ENCODE results near the gene KIF16B. TPM values are rescaled to one million over a fixed set of nuclear protein-coding genes. Genes with fewer than 3 reads are reported as not detected.

The KIF16B gene
- total and polyA plus RNA-seq, 2 of the 13 experiments (the other 11 are each of a cell fraction or from before 2014, with no cell fraction given): 6.9 to 18.0 TPM

- peak; percentile 53 for TF ChIP-seq PCBP2 (optimal IDR thresholded peaks at IDR 0.05; ENCODE audit: low read depth, low read length, poor library complexity, severe bottlenecking)
- no peak for TF ChIP-seq ERF (CRISPR knock-in tag; IDR thresholded peaks at IDR 0.05)
- Histone ChIP-seq H3K9me3 (ENCODE audit: low read length) (no peaks in the 10 kb centered on the region), H3K9ac (ENCODE audit: insufficient read depth, low read depth, low read length) (no peak overlapping the region), H2AFZ (ENCODE audit: low read length) (no peak overlapping the region), H3K27me3 (ENCODE audit: control insufficient read depth in 1 of 2, insufficient read depth in 2 of 2, low read length in 2 of 2) (peaks cover 0 to 7% of the 10 kb centered on the region in 2 experiments; a peak in 1 of 5 replicates), H3K4me1 (ENCODE audit: insufficient read depth, low read length) (no peaks in the 10 kb centered on the region), H4K20me1 (ENCODE audit: insufficient read depth, low read length) (no peaks in the 10 kb centered on the region), H3K36me3 (replicated peaks in 1 of 2; ENCODE audit: control insufficient read depth in 1 of 2, insufficient read depth in 2 of 2, low read length in 2 of 2) (no peaks in the 10 kb centered on the region), H3K27ac (ENCODE audit: extremely low read length, insufficient read depth, low read length) (no peak overlapping the region), H3K4me3 (replicated peaks in 1 of 3; ENCODE audit: insufficient read depth in 1 of 3, low read depth in 2 of 3, low read length in 3 of 3) (no peak overlapping the region), H3K79me2 (ENCODE audit: insufficient read depth, low read length) (no peaks in the 10 kb centered on the region), H3K4me2 (ENCODE audit: low read depth, low read length) (no peak overlapping the region)
- WGBS (ENCODE audit: low lambda C conversion rate): 47% methylated on average over 2 of the region's 2 CpGs
- POLR2A ChIA-PET: no interaction called here
- no TSS peak for BruUV-seq (replicated peaks)
- in situ Hi-C loops (cut with HindIII; ENCODE audit: extremely low pct_ligation_motif_present, low pct_unique_long_range_greater_than_20kb) (no loop called here), intact Hi-C loops (cut with micrococcal nuclease; ENCODE audit: unreplicated experiment) (no loop called here)
- no peak for DNase-seq (ENCODE audit: low spot score)
- CTCF ChIA-PET (ENCODE audit: low intra/inter-chr PET ratio, low total read pairs): no interaction called here
- FAIRE-seq: no peak
- no peak for ATAC-seq
Observed at GRCh38 chr20:16257813-16258430, 315.3 kb downstream of the KIF16B start.

DNA sequence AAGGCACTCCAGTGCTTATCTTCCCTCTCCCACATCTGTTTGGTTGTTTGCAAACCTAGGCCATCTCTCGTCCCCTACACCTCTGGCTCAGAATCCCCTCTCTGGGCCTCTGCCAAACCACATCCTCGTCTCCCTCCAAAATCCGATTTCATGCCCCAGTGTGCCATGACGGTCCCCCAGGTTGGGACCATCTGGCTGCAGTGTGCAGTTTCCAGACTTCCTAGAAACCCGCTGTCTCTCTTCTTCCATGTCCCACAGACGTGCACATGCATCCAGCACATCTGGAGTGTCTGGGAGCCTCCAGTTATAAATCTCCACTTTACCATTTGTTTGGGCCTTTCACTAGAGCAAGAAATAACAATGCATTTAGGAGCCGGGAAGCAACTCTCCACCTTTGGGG, 316.2 kb downstream of the KIF16B start:
- no peaks in the 10 kb centered on the region for H3K4me1 ChIP-seq (ENCODE audit: insufficient read depth, low read length)
- no peak for ATAC-seq
- TF ChIP-seq HOXD1 (CRISPR knock-in tag; IDR thresholded peaks at IDR 0.05): no peak
- TF ChIP-seq ZNF331 (CRISPR knock-in tag; IDR thresholded peaks at IDR 0.05): no peak
- no peak for TF ChIP-seq ZNF761 (CRISPR knock-in tag; conservative IDR thresholded peaks at IDR 0.05)
- TF ChIP-seq PRMT3 (CRISPR knock-in tag; IDR thresholded peaks at IDR 0.05; ENCODE audit: borderline replicate concordance, low read depth): no peak
- no peak for TF ChIP-seq ZNF615 (CRISPR knock-in tag; IDR thresholded peaks at IDR 0.05; ENCODE audit: borderline replicate concordance)
- no peak for TF ChIP-seq ZNF337 (CRISPR knock-in tag; IDR thresholded peaks at IDR 0.05; ENCODE audit: borderline replicate concordance, low read depth)
- no peak for TF ChIP-seq IKZF4 (CRISPR knock-in tag; IDR thresholded peaks at IDR 0.05; ENCODE audit: borderline replicate concordance, low read depth, not compliant biosample characterization)
- TF ChIP-seq ZNF354B (CRISPR knock-in tag; IDR thresholded peaks at IDR 0.05): no peak
- no peak for TF ChIP-seq ZNF552 (CRISPR knock-in tag; IDR thresholded peaks at IDR 0.05; ENCODE audit: borderline replicate concordance)
- no peak for TF ChIP-seq ZNF274 (CRISPR knock-in tag; IDR thresholded peaks at IDR 0.05)
- TF ChIP-seq MTA3 (CRISPR knock-in tag; IDR thresholded peaks at IDR 0.05): no peak

More for the DNA sequence above, 316.2 kb downstream of the KIF16B start:
- ChIA-PET CTCF (ENCODE audit: low intra/inter-chr PET ratio, low total read pairs) (no interaction called here), POLR2A (no interaction called here)
- H3K9me3 ChIP-seq (ENCODE audit: low read length): no peaks in the 10 kb centered on the region
- FAIRE-seq (no peak), DNase-seq (ENCODE audit: low spot score) (no peak)
- H3K79me2 ChIP-seq (ENCODE audit: insufficient read depth, low read length): no peaks in the 10 kb centered on the region
- peaks cover 0 to 4% of the 10 kb centered on the region in 2 experiments; a peak in 1 of 5 replicates for H3K27me3 ChIP-seq (ENCODE audit: control insufficient read depth in 1 of 2, insufficient read depth in 2 of 2, low read length in 2 of 2)
- no peak overlapping the region for H3K27ac ChIP-seq (ENCODE audit: extremely low read length, insufficient read depth, low read length)
- no peaks in the 10 kb centered on the region for H3K36me3 ChIP-seq (replicated peaks in 1 of 2; ENCODE audit: control insufficient read depth in 1 of 2, insufficient read depth in 2 of 2, low read length in 2 of 2)
- WGBS (ENCODE audit: low lambda C conversion rate): 35% methylated on average over 7 of the region's 7 CpGs
- H3K4me2 ChIP-seq (ENCODE audit: low read depth, low read length): no peak overlapping the region
- intact Hi-C loops (cut with micrococcal nuclease; ENCODE audit: unreplicated experiment) (no loop called here), in situ Hi-C loops (cut with HindIII; ENCODE audit: extremely low pct_ligation_motif_present, low pct_unique_long_range_greater_than_20kb) (no loop called here)
- H3K9ac ChIP-seq (ENCODE audit: insufficient read depth, low read depth, low read length): no peak overlapping the region
- no peak overlapping the region for H2AFZ ChIP-seq (ENCODE audit: low read length)
- no peaks in the 10 kb centered on the region for H4K20me1 ChIP-seq (ENCODE audit: insufficient read depth, low read length)
- no TSS peak for BruUV-seq (replicated peaks)
- H3K4me3 ChIP-seq (replicated peaks in 1 of 3; ENCODE audit: insufficient read depth in 1 of 3, low read depth in 2 of 3, low read length in 3 of 3): no peak overlapping the region
